HFFc6 (cell line): ENCODE measurements around the gene GPR179. TPM values are rescaled to one million over a fixed set of nuclear protein-coding genes. Genes with fewer than 3 reads are reported as not detected.
A peak's percentile ranks its signal among the peaks of the same experiment; 100 is the strongest.

Experiments
- DNase-seq: peaks from one replicate; pipeline ENCODE4 v3.0.0-alpha.2; 2018
- H3K27ac Mint-ChIP-seq: 2 replicates; pipeline ENCODE4 v1.8.0; 2020; ENCODE audit warnings: mild to moderate bottlenecking, mixed read lengths
- H3K27me3 Mint-ChIP-seq: 2 replicates; pipeline ENCODE4 v1.8.0; 2021; ENCODE audit warnings: mild to moderate bottlenecking, moderate library complexity, mixed read lengths; ENCODE audit not compliant: insufficient read depth
- H3K36me3 Mint-ChIP-seq: 2 replicates; pipeline ENCODE4 v1.8.0; 2021; ENCODE audit warnings: low read depth, mixed read lengths
- H3K4me1 Mint-ChIP-seq: 2 replicates; pipeline ENCODE4 v1.8.0; 2020; ENCODE audit warnings: low read depth, mixed read lengths
- H3K4me3 Mint-ChIP-seq: 2 replicates; pipeline ENCODE4 v1.8.0; 2020; ENCODE audit warnings: mild to moderate bottlenecking, moderate library complexity, mixed read lengths
- H3K9me3 Mint-ChIP-seq: 2 replicates; pipeline ENCODE4 v1.8.0; 2020; ENCODE audit warnings: mild to moderate bottlenecking, mixed read lengths
- total RNA-seq, 6 experiments: library from RNA; stranded (reverse); fragmentation: NEBNext Ultra II Directional; extraction: Animal tissue kit (Norgen Biotek cat#: 25700); gene quantifications; 2 replicates in 1 of 6; 3 replicates in 5 of 6; pipeline ENCODE4 v1.2.3, GENCODE V29; 2021
- TF ChIP-seq, protein P1 (sequence below): fragments of 200-600 bp; sonication (generic); IDR thresholded peaks from 2 replicates; pipeline ENCODE4 v1.5.0; 2021; ENCODE audit warnings: antibody characterized with exemption, mild to moderate bottlenecking

GPR179 gene
- total RNA-seq, 6 experiments from 2014 or later, result not detected

DNA sequence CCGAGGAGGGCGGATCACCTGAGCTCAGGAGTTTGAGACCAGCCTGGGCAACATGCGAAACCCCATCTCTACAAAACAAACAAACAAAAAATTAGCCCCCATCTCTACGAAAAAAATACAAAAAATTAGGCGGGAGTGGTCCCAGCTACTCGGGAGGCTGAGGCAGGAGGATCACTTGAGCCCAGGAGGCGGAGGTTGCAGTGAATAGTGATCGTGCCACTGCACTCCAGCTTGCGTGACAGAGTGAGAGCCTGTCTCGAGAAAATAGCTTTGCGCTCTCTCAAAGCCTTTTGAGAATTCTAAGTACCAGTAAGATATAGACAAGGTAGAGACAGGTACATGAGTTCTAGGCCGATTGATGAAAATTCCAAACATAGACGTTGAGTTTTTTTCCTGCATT, 9.9 kb upstream of the GPR179 start:
- no peaks in the 10 kb centered on the region for H3K9me3 Mint-ChIP-seq
- no peak for DNase-seq
- H3K36me3 Mint-ChIP-seq, result peaks cover 16% of the 10 kb centered on the region; the same call in 1 of the 2 replicates
- no peak overlapping the region for H3K27ac Mint-ChIP-seq
- H3K4me3 Mint-ChIP-seq, result peak overlapping the region; percentile 90
- peaks cover 64% of the 10 kb centered on the region for H3K4me1 Mint-ChIP-seq
- H3K27me3 Mint-ChIP-seq, result no peaks in the 10 kb centered on the region; the same call in 1 of the 2 replicates
- TF ChIP-seq, protein P1, sequence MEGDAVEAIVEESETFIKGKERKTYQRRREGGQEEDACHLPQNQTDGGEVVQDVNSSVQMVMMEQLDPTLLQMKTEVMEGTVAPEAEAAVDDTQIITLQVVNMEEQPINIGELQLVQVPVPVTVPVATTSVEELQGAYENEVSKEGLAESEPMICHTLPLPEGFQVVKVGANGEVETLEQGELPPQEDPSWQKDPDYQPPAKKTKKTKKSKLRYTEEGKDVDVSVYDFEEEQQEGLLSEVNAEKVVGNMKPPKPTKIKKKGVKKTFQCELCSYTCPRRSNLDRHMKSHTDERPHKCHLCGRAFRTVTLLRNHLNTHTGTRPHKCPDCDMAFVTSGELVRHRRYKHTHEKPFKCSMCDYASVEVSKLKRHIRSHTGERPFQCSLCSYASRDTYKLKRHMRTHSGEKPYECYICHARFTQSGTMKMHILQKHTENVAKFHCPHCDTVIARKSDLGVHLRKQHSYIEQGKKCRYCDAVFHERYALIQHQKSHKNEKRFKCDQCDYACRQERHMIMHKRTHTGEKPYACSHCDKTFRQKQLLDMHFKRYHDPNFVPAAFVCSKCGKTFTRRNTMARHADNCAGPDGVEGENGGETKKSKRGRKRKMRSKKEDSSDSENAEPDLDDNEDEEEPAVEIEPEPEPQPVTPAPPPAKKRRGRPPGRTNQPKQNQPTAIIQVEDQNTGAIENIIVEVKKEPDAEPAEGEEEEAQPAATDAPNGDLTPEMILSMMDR, result no peak

DNA sequence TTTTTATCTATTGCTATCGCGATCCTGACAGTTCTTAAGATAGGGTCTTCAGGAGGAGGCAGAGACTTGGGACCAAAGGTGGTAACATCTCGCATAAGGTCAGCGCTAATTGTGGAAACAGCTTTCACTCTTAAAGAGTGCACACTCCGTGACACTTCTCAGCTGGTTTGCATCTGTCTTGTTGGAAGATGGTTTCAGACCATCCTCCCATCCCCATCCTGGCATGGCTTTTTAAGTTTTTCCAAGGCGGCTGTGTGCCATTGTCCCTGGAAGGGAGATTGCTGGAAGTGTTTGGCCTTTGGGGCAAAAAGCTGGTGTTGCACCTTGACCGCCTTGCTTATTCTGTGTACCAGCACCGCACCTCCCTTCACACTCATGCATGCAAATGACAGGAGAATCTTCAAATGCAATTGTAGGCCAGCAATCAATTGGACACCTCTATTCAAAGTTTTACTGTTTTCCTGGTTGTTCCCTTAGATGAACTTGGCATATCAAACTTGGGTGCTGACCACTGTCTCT, 9.4 kb upstream of the GPR179 start:
- Mint-ChIP-seq H3K36me3 (peaks cover 16% of the 10 kb centered on the region; the same call in 1 of the 2 replicates), H3K4me3 (peak overlapping the region; percentile 90), H3K27ac (peak overlapping the region; percentile 50), H3K9me3 (no peaks in the 10 kb centered on the region), H3K27me3 (no peaks in the 10 kb centered on the region; the same call in 1 of the 2 replicates), H3K4me1 (peaks cover 59% of the 10 kb centered on the region)
- TF ChIP-seq, protein P1, result no peak
- DNase-seq, result no peak

GRCh38 chr17:38352245-38353085, 8.7 kb upstream of the GPR179 start:
- H3K27ac Mint-ChIP-seq, result peak overlapping the region; percentile 50

DNA sequence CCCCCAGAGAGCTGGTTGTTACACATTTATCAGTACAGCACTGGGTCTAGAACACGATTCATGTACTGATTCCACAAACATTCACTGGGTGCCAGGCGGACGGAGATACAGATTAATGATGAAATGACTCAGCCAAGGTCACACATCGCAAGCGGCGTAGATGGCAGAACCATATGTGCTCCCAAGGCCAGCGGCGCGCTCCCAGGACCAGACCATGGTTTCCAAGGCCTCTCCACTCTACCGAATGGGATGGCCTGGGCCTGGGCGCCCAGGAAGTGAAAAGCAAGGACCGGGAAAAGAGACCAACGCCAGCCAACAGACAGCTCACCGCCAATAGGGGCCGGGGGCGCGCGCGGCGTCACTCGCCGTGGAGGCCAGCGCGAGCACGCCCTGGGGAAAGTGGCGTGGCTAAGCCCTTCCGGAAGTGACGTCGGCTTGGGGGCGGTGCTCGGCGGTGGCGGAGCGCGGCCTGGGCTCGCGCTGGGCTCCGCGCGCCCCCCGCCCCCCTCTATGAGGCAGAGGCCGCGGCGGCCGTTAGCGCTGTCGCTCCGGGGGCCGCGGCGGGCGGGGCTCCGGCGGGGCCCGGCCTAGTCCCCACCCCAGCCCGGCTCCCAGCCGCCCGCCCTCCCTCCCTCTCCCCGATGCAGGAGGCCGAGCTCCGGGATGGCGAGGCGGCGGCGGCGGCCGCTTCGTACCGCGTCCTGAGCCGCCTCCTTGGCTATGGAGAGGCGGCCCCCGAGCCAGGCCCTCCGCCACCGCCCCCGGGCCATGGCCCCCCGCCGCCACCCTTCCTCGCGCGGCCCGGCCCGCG, 7.9 kb upstream of the GPR179 start, which contains the start of gene SOCS7:
SOCS7 (plus strand) TSS at position 433 of the 811 bp plus-strand sequence; CDS start at position 642, 209 bp downstream.
- peaks cover 16% of the 10 kb centered on the region; the same call in 1 of the 2 replicates for H3K36me3 Mint-ChIP-seq
- H3K27me3 Mint-ChIP-seq, result no peaks in the 10 kb centered on the region
- peak within 1 kb of the TSS; percentile 91 for H3K4me3 Mint-ChIP-seq
- H3K27ac Mint-ChIP-seq, result peak within 1 kb of the TSS; percentile 98
- DNase-seq, result peak; percentile 81
- peaks cover 44% of the 10 kb centered on the region for H3K4me1 Mint-ChIP-seq
- TF ChIP-seq, protein P1, result no peak
- no peaks in the 10 kb centered on the region for H3K9me3 Mint-ChIP-seq

More at GRCh38 chr17:38352245-38353085, 8.7 kb upstream of the GPR179 start:
- peaks cover 52% of the 10 kb centered on the region for H3K4me1 Mint-ChIP-seq
- peak overlapping the region; percentile 90 for H3K4me3 Mint-ChIP-seq
- peaks cover 16% of the 10 kb centered on the region; the same call in 1 of the 2 replicates for H3K36me3 Mint-ChIP-seq
- DNase-seq, result no peak
- no peaks in the 10 kb centered on the region for H3K27me3 Mint-ChIP-seq
- H3K9me3 Mint-ChIP-seq, result no peaks in the 10 kb centered on the region
- TF ChIP-seq, protein P1, result no peak

DNA sequence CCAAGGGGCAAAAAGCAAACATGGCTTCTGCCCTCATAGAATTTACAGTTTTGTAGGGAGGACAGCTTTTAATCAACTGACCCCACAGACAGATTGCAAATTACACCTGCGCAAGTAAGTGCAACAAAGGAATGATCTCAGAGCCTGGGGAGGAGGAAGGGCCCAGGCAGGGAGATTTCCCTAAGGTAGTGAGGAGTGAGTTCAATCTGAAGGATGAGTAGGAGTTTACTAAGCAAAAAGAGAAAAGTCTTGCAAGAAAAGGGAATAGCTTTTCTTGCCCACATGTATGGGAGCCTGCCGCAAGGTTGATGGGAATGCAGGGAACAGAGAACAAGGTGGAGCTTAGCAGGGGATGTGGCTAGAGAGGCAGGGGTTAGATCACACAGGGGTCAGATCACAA, 6.3 kb upstream of the GPR179 start:
- no peak overlapping the region for H3K4me3 Mint-ChIP-seq

More for the DNA sequence above, 6.3 kb upstream of the GPR179 start:
- no peaks in the 10 kb centered on the region for H3K9me3 Mint-ChIP-seq
- peak overlapping the region; percentile 4; the same call in 1 of the 2 replicates for H3K27ac Mint-ChIP-seq
- no peak for DNase-seq
- peaks cover 34% of the 10 kb centered on the region for H3K4me1 Mint-ChIP-seq
- peaks cover 2% of the 10 kb centered on the region for H3K27me3 Mint-ChIP-seq
- peaks cover 12% of the 10 kb centered on the region; the same call in 1 of the 2 replicates for H3K36me3 Mint-ChIP-seq
- TF ChIP-seq, protein P1, result no peak
